ENCODE data around the gene SOCS3. TPM values are rescaled to one million over a fixed set of nuclear protein-coding genes. Genes with fewer than 3 reads are reported as not detected.
A peak's percentile ranks its signal among the peaks of the same experiment; 100 is the strongest.
"Not testable (repeated sequence)": the region's sequence is repeated elsewhere in the genome, so short reads cannot be mapped to it uniquely, and the experiment has no call there.

The SOCS3 gene
- total and polyA plus RNA-seq, 5 experiments from 2014 or later: 0.86 to 43.9 (median 21.2) TPM

GRCh38 chr17:78343543-78344201 is 16.2 kb downstream of the SOCS3 start:
- Mint-ChIP-seq H3K27ac (peak overlapping the region; percentile 92 to 99 (median 97)), H3K4me3 (peak overlapping the region; percentile 67 to 87 (median 80)), H3K36me3 (no peaks in the 10 kb centered on the region), H3K27me3 (no peaks in the 10 kb centered on the region), H3K4me1 (peaks cover 34 to 82% (median 80%) of the 10 kb centered on the region in 4 donors), H3K9me3 (no peaks in the 10 kb centered on the region)
- peak; percentile 43 to 89 (median 80) for DNase-seq
- POLR2A ChIA-PET: interaction anchor here (0.5 to 6.0 kb wide), 10 partner anchors 9 to 1181 kb away, joined by 3 to 55 read pairs (median 8); partner anchors contain the start of genes PGS1 and SOCS3
- ATAC-seq: peak; percentile 86 to 95

- ATAC-seq (peak; percentile 23 to 41), DNase-seq (peak in 2 of 10 donors; percentile 31 to 43)
- Mint-ChIP-seq H3K9me3 (no peaks in the 10 kb centered on the region), H3K36me3 (no peaks in the 10 kb centered on the region), H3K4me1 (peaks cover 32 to 83% (median 77%) of the 10 kb centered on the region in 4 donors), H3K27me3 (no peaks in the 10 kb centered on the region), H3K27ac (peak overlapping the region; percentile 92 to 99 (median 97)), H3K4me3 (peak overlapping the region; percentile 67 to 87 (median 80))
- POLR2A ChIA-PET: interaction anchor here (0.5 to 6.0 kb wide), 10 partner anchors 9 to 1180 kb away, joined by 3 to 55 read pairs (median 6); partner anchors contain the start of genes PGS1 and SOCS3
These were observed 16.7 kb downstream of the SOCS3 start for GRCh38 chr17:78343187-78343542.

- Mint-ChIP-seq H3K36me3 (no peaks in the 10 kb centered on the region), H3K4me1 (peaks cover 26 to 82% (median 72%) of the 10 kb centered on the region in 4 donors), H3K4me3 (peak overlapping the region; percentile 67 to 87 (median 80)), H3K27me3 (no peaks in the 10 kb centered on the region), H3K27ac (peak overlapping the region; percentile 92 to 99 (median 97)), H3K9me3 (no peaks in the 10 kb centered on the region)
- ATAC-seq (no peak), DNase-seq (no peak)
- POLR2A ChIA-PET: interaction anchor here (0.6 to 6.0 kb wide), 11 partner anchors 8 to 97 kb away, joined by 3 to 55 read pairs (median 4); partner anchors contain the start of genes PGS1 and SOCS3
These were observed 17.3 kb downstream of the SOCS3 start for GRCh38 chr17:78342449-78343186.

- H3K27ac Mint-ChIP-seq: peak overlapping the region in 3 of 10 donors; percentile 65 to 99 (median 75)
- DNase-seq (peak in 3 of 10 donors; percentile 14 to 44 (median 36)), ATAC-seq (peak in 1 of 2 donors; percentile 29)
- H3K9me3 Mint-ChIP-seq: no peaks in the 10 kb centered on the region
- peaks cover 23 to 82% (median 66%) of the 10 kb centered on the region in 4 donors for H3K4me1 Mint-ChIP-seq
- H3K27me3 Mint-ChIP-seq: no peaks in the 10 kb centered on the region
- H3K4me3 Mint-ChIP-seq: peak overlapping the region in 9 of 10 donors; percentile 24 to 87 (median 67)
- H3K36me3 Mint-ChIP-seq: no peaks in the 10 kb centered on the region
- POLR2A ChIA-PET: interaction anchor here (0.6 to 6.0 kb wide), 13 partner anchors 8 to 98 kb away, joined by 3 to 55 read pairs (median 5); partner anchors contain the start of genes PGS1 and SOCS3
These were observed 18.1 kb downstream of the SOCS3 start for GRCh38 chr17:78341559-78342448.

GRCh38 chr17:78340183-78340955 is 19.5 kb downstream of the SOCS3 start:
- no peaks in the 10 kb centered on the region for H3K9me3 Mint-ChIP-seq

GRCh38 chr17:78338486-78339259 is 21.2 kb downstream of the SOCS3 start:
- Mint-ChIP-seq H3K4me1 (peaks cover 17 to 58% (median 48%) of the 10 kb centered on the region in 4 donors), H3K4me3 (peak overlapping the region in 4 of 10 donors; percentile 5 to 52 (median 30)), H3K27me3 (no peaks in the 10 kb centered on the region), H3K27ac (peak overlapping the region in 6 of 10 donors; percentile 6 to 87 (median 66)), H3K9me3 (no peaks in the 10 kb centered on the region), H3K36me3 (no peaks in the 10 kb centered on the region)
- DNase-seq (no peak), ATAC-seq (no peak)
- POLR2A ChIA-PET: interaction anchor here (0.5 to 2.0 kb wide), 5 partner anchors 13 to 862 kb away, joined by 3 to 4 read pairs (median 4); no protein-coding TSS in a partner anchor

More at GRCh38 chr17:78340183-78340955, 19.5 kb downstream of the SOCS3 start:
- Mint-ChIP-seq H3K4me3 (peak overlapping the region; percentile 30 to 84 (median 76)), H3K27ac (peak overlapping the region; percentile 20 to 91 (median 81)), H3K36me3 (no peaks in the 10 kb centered on the region), H3K27me3 (no peaks in the 10 kb centered on the region), H3K4me1 (peaks cover 21 to 69% (median 54%) of the 10 kb centered on the region in 4 donors)
- POLR2A ChIA-PET: interaction anchor here (0.8 to 2.7 kb wide), 8 partner anchors 9 to 1199 kb away, joined by 3 to 18 read pairs (median 3); partner anchors contain the start of genes PGS1 and SOCS3
- DNase-seq: no peak
- ATAC-seq: no peak

GRCh38 chr17:78337244-78338109 is 22.4 kb downstream of the SOCS3 start:
- Mint-ChIP-seq H3K4me3 (peak overlapping the region in 1 of 10 donors; percentile 57), H3K27ac (peak overlapping the region in 4 of 10 donors; percentile 21 to 78 (median 50)), H3K9me3 (no peaks in the 10 kb centered on the region), H3K36me3 (no peaks in the 10 kb centered on the region), H3K27me3 (no peaks in the 10 kb centered on the region), H3K4me1 (peaks cover 21 to 56% (median 47%) of the 10 kb centered on the region in 4 donors)
- POLR2A ChIA-PET: interaction anchor here (0.6 to 2.6 kb wide), 3 partner anchors 8 to 40 kb away, joined by 3 to 8 read pairs (median 5); no protein-coding TSS in a partner anchor
- peak in 1 of 10 donors; percentile 36 for DNase-seq
- peak in 1 of 2 donors; percentile 11 for ATAC-seq

- ATAC-seq (no peak), DNase-seq (no peak)
- Mint-ChIP-seq H3K27ac (peak overlapping the region in 4 of 10 donors; percentile 11 to 38 (median 28)), H3K4me3 (peak overlapping the region in 1 of 10 donors; percentile 28), H3K27me3 (no peaks in the 10 kb centered on the region), H3K36me3 (no peaks in the 10 kb centered on the region), H3K4me1 (peaks cover 24 to 51% (median 41%) of the 10 kb centered on the region in 4 donors), H3K9me3 (no peaks in the 10 kb centered on the region)
- POLR2A ChIA-PET: interaction anchor here (0.5 to 2.6 kb wide), 5 partner anchors 13 to 296 kb away, joined by 3 to 5 read pairs (median 4); no protein-coding TSS in a partner anchor
These were observed 24.7 kb downstream of the SOCS3 start for GRCh38 chr17:78335209-78335608.

- Mint-ChIP-seq H3K4me3 (peak overlapping the region in 7 of 10 donors; percentile 3 to 62 (median 50)), H3K27me3 (no peaks in the 10 kb centered on the region), H3K9me3 (no peaks in the 10 kb centered on the region), H3K4me1 (peaks cover 20 to 37% (median 36%) of the 10 kb centered on the region in 4 donors), H3K27ac (peak overlapping the region; percentile 84 to 99 (median 92)), H3K36me3 (no peaks in the 10 kb centered on the region)
- peak; percentile 76 to 82 for ATAC-seq
- peak in 2 of 10 donors; percentile 32 to 43 for DNase-seq
- POLR2A ChIA-PET: no interaction called here
These were observed 26.9 kb downstream of the SOCS3 start for GRCh38 chr17:78332991-78333390.

GRCh38 chr17:78331355-78331754 is 28.5 kb downstream of the SOCS3 start:
- DNase-seq, H3K36me3 Mint-ChIP-seq, ATAC-seq, POLR2A ChIA-PET, H3K4me3 Mint-ChIP-seq, H3K27me3 Mint-ChIP-seq, H3K9me3 Mint-ChIP-seq: not testable (repeated sequence)
- Mint-ChIP-seq H3K4me1 (peaks cover 18 to 36% (median 30%) of the 10 kb centered on the region in 4 donors), H3K27ac (peak overlapping the region in 4 of 10 donors; percentile 31 to 82 (median 60))
